Measurements from ENCODE around the gene CXCL16. TPM values are rescaled to one million over a fixed set of nuclear protein-coding genes. Genes with fewer than 3 reads are reported as not detected.

CXCL16 gene
- total RNA-seq, 1 donor from 2014 or later = 2.2 TPM

- DNase-seq = no peak
Observed at GRCh38 chr17:4750606-4751005, 10.9 kb upstream of the CXCL16 start.

GRCh38 chr17:4748686-4749085, 9.0 kb upstream of the CXCL16 start:
- DNase-seq = no peak

- peak; percentile 64 for DNase-seq
Observed at GRCh38 chr17:4747847-4748246, 8.1 kb upstream of the CXCL16 start.

- DNase-seq = no peak
Observed at GRCh38 chr17:4744999-4745969, 5.6 kb upstream of the CXCL16 start.

GRCh38 chr17:4743898-4744297, 4.2 kb upstream of the CXCL16 start:
- DNase-seq = no peak

GRCh38 chr17:4743216-4743615, 3.5 kb upstream of the CXCL16 start:
- DNase-seq = no peak

- peak; percentile 32 for DNase-seq
Observed at GRCh38 chr17:4742629-4743028, 2.9 kb upstream of the CXCL16 start.

GRCh38 chr17:4742133-4742532, 2.4 kb upstream of the CXCL16 start:
- no peak for DNase-seq

GRCh38 chr17:4741544-4741943, 1.8 kb upstream of the CXCL16 start:
- DNase-seq = no peak

GRCh38 chr17:4740584-4740983, 856 bp upstream of the CXCL16 start:
- no peak for DNase-seq

- no peak for DNase-seq
Observed at GRCh38 chr17:4740025-4740351, 260 bp upstream of the CXCL16 start.

GRCh38 chr17:4738136-4739121, 1.3 kb downstream of the CXCL16 start:
- no peak for DNase-seq

GRCh38 chr17:4735876-4736651, 3.7 kb downstream of the CXCL16 start:
- peak; percentile 53 for DNase-seq

GRCh38 chr17:4734857-4735475, 4.8 kb downstream of the CXCL16 start:
- no peak for DNase-seq

- peak; percentile 22 for DNase-seq
Observed at GRCh38 chr17:4733073-4733531, 6.6 kb downstream of the CXCL16 start.

- no peak for DNase-seq
Observed at GRCh38 chr17:4728124-4728523, 11.6 kb downstream of the CXCL16 start.

GRCh38 chr17:4725646-4726310, 13.9 kb downstream of the CXCL16 start:
- no peak for DNase-seq

- DNase-seq = no peak
Observed at GRCh38 chr17:4724650-4725049, 15.1 kb downstream of the CXCL16 start.

GRCh38 chr17:4722678-4723240, 17.0 kb downstream of the CXCL16 start:
- DNase-seq = no peak

GRCh38 chr17:4721203-4722135, 18.3 kb downstream of the CXCL16 start:
- peak; percentile 39 for DNase-seq

All from dermis blood vessel endothelial cell (primary cell).